ENCODE measurements around the gene TUBGCP2. TPM values are rescaled to one million over a fixed set of nuclear protein-coding genes. Genes with fewer than 3 reads are reported as not detected.
"Not testable (repeated sequence)": the region's sequence is repeated elsewhere in the genome, so short reads cannot be mapped to it uniquely, and the experiment has no call there.

Gene TUBGCP2
- total and polyA plus RNA-seq, 2 experiments from 2014 or later: 39.7 to 53.9 TPM

DNA sequence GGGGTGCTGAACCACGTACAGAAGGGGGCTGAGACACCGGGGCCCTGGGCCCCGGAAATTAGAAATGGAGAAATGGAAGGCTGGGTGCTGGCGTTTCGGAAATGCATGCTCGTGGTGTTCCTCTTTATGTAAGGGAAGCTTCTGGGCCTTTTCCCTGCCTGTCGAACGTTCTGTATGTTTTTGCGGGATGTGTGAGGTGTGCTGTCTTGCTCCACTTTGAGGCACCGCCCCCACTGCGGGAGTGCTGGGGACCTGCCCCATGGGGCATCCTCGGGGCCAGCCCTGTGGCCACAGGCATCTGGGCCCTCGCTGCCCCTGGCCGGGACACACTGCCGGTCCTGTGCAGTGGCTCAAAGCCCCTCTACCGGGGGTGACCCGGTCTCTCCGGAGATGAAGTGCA lies 72.7 kb downstream of the TUBGCP2 start:
- H3F3A ChIP-seq (ENCODE audit: insufficient read depth): no peaks in the 10 kb centered on the region
- no peak for DNase-seq
- peaks cover 74% of the 10 kb centered on the region for H3K27me3 ChIP-seq (replicated peaks; ENCODE audit: insufficient read depth)
- no peaks in the 10 kb centered on the region for H3K4me1 ChIP-seq (ENCODE audit: insufficient read depth)
- no peaks in the 10 kb centered on the region for H3K36me3 ChIP-seq (ENCODE audit: low read depth)
- H3K9me3 ChIP-seq (ENCODE audit: low read depth): no peaks in the 10 kb centered on the region
- H3K9me2 ChIP-seq (ENCODE audit: insufficient read depth): no peaks in the 10 kb centered on the region
- WGBS, 2 experiments (ENCODE audit: low coverage in 1 of 2, low lambda C conversion rate in 2 of 2, missing lambda C conversion rate in 2 of 2): 1% methylated on average over 15 to 18 of the region's 18 CpGs
- H3K27ac ChIP-seq: no peak overlapping the region
- TF ChIP-seq EZH2 (IDR thresholded peaks at IDR 0.05; ENCODE audit: insufficient read depth, poor library complexity, severe bottlenecking) (peak; percentile 40), EZH2phosphoT487 (IDR thresholded peaks at IDR 0.05; ENCODE audit: insufficient read depth, low read depth) (no peak)
- H2AFZ ChIP-seq: no peak overlapping the region
- H4K20me1 ChIP-seq (ENCODE audit: insufficient read depth): no peaks in the 10 kb centered on the region
- in situ Hi-C loops (cut with MboI): no loop called here
- no peak overlapping the region for H3K4me3 ChIP-seq
- H3K79me2 ChIP-seq (ENCODE audit: insufficient read depth): no peaks in the 10 kb centered on the region
- no peak overlapping the region for H3K9ac ChIP-seq
- no peak overlapping the region for H3K4me2 ChIP-seq (ENCODE audit: unreplicated experiment)

GRCh38 chr10:133235265-133235855 lies 73.3 kb downstream of the TUBGCP2 start:
- Histone ChIP-seq H3K9ac (no peak overlapping the region), H3K36me3 (ENCODE audit: low read depth) (no peaks in the 10 kb centered on the region), H3K27me3 (replicated peaks; ENCODE audit: insufficient read depth) (peaks cover 71% of the 10 kb centered on the region), H3K4me3 (no peak overlapping the region), H3F3A (ENCODE audit: insufficient read depth) (no peaks in the 10 kb centered on the region), H3K4me2 (ENCODE audit: unreplicated experiment) (no peak overlapping the region), H3K9me3 (ENCODE audit: low read depth) (no peaks in the 10 kb centered on the region), H3K27ac (no peak overlapping the region), H3K9me2 (ENCODE audit: insufficient read depth) (no peaks in the 10 kb centered on the region), H4K20me1 (ENCODE audit: insufficient read depth) (no peaks in the 10 kb centered on the region), H2AFZ (no peak overlapping the region), H3K4me1 (ENCODE audit: insufficient read depth) (no peaks in the 10 kb centered on the region), H3K79me2 (ENCODE audit: insufficient read depth) (no peaks in the 10 kb centered on the region)
- TF ChIP-seq EZH2phosphoT487 (IDR thresholded peaks at IDR 0.05; ENCODE audit: insufficient read depth, low read depth) (no peak), EZH2 (IDR thresholded peaks at IDR 0.05; ENCODE audit: insufficient read depth, poor library complexity, severe bottlenecking) (peak; percentile 46)
- in situ Hi-C loops (cut with MboI): no loop called here
- no peak for DNase-seq
- 2 to 3% methylated on average over 28 to 48 of the region's 48 CpGs for WGBS, 2 experiments (ENCODE audit: low coverage in 1 of 2, low lambda C conversion rate in 2 of 2, missing lambda C conversion rate in 2 of 2)

DNA sequence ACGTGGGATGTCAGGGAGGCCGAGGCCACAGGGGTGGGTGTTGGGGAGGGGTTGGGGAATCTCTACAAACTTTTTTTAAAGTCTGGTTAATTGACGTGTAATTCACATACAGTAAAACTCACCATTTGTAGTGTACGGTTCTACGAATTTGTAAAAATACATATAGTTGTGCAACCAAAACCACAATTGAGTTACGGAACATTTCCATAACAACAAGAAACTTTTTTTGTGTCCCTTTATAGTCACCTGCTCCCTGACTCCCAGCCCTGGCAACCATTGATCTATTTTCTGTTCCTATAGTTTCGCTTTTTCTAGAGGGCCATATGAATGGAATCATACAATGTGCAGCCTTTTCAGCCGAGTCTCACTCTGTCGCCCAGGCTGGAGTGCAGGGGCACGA lies 73.9 kb downstream of the TUBGCP2 start:
- H3K4me2 ChIP-seq (ENCODE audit: unreplicated experiment); H3K4me1 ChIP-seq (ENCODE audit: insufficient read depth): not testable (repeated sequence)

DNA sequence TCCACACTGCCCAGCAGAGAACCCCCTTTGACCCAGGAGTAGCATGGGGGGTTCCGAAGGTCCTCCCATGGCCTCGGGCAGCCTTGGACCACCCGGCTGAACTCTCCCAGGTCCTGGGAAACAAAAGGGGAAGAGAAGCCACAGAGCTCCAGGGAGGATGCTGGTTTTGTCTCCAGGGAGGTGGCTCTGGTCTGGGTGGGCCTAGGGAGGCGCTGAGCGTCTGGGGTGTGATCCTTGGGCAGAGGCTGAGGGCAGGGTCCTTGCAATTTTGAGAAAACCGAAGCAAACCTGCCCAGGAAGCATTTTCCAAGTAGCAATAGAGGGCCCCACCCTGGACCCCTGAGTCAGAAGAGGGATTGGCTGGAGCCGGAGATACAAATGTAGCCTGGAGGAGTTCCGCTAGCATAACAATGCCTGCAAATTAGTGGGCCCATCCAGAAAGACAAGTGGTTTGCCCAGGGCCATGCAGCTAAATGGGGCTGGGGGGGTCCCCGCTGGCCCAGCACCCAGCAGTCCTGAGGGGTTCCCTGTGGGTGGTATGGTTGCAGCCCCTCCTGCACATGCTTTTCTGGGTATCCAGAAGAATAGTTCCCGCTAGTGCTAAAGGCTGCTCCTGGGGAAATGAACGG lies 76.6 kb downstream of the TUBGCP2 start:
- H3K4me2 ChIP-seq (ENCODE audit: unreplicated experiment): no peak overlapping the region
- H3K36me3 ChIP-seq (ENCODE audit: low read depth): no peaks in the 10 kb centered on the region
- no peak overlapping the region for H3K27ac ChIP-seq
- no peaks in the 10 kb centered on the region for H3K9me3 ChIP-seq (ENCODE audit: low read depth)
- DNase-seq: no peak
- no peaks in the 10 kb centered on the region for H3K9me2 ChIP-seq (ENCODE audit: insufficient read depth)
- H3F3A ChIP-seq (ENCODE audit: insufficient read depth): no peaks in the 10 kb centered on the region
- 32 to 35% methylated on average over 11 of the region's 11 CpGs for WGBS, 2 experiments (ENCODE audit: low coverage in 1 of 2, low lambda C conversion rate in 2 of 2, missing lambda C conversion rate in 2 of 2)
- no peaks in the 10 kb centered on the region for H4K20me1 ChIP-seq (ENCODE audit: insufficient read depth)
- H3K9ac ChIP-seq: no peak overlapping the region
- no peak overlapping the region for H2AFZ ChIP-seq
- H3K4me3 ChIP-seq: no peak overlapping the region
- peaks cover 64% of the 10 kb centered on the region for H3K27me3 ChIP-seq (replicated peaks; ENCODE audit: insufficient read depth)
- H3K79me2 ChIP-seq (ENCODE audit: insufficient read depth): no peaks in the 10 kb centered on the region
- H3K4me1 ChIP-seq (ENCODE audit: insufficient read depth): no peaks in the 10 kb centered on the region
- no peak for TF ChIP-seq EZH2 (IDR thresholded peaks at IDR 0.05; ENCODE audit: insufficient read depth, poor library complexity, severe bottlenecking)
- TF ChIP-seq EZH2phosphoT487 (IDR thresholded peaks at IDR 0.05; ENCODE audit: insufficient read depth, low read depth): no peak
- in situ Hi-C loops (cut with MboI): no loop called here

More for the DNA sequence above, 73.9 kb downstream of the TUBGCP2 start:
- H2AFZ ChIP-seq; H3K9me3 ChIP-seq (ENCODE audit: low read depth); H3F3A ChIP-seq (ENCODE audit: insufficient read depth); H3K4me3 ChIP-seq; H3K36me3 ChIP-seq (ENCODE audit: low read depth); H4K20me1 ChIP-seq (ENCODE audit: insufficient read depth); H3K9me2 ChIP-seq (ENCODE audit: insufficient read depth); H3K79me2 ChIP-seq (ENCODE audit: insufficient read depth); DNase-seq; H3K9ac ChIP-seq; H3K27ac ChIP-seq; in situ Hi-C loops (cut with MboI): not testable (repeated sequence)
- peaks cover 71% of the 10 kb centered on the region for H3K27me3 ChIP-seq (replicated peaks; ENCODE audit: insufficient read depth)
- 25 to 37% methylated on average over 5 to 10 of the region's 10 CpGs for WGBS, 2 experiments (ENCODE audit: low coverage in 1 of 2, low lambda C conversion rate in 2 of 2, missing lambda C conversion rate in 2 of 2)

All from GM23248 (cell line).